Esophagus muscularis mucosa (tissue), 4 donors: Measurements from ENCODE around the gene NCOA3. TPM values are rescaled to one million over a fixed set of nuclear protein-coding genes. Genes with fewer than 3 reads are reported as not detected.

Source experiments
- DNase-seq: peaks from one replicate; pipeline ENCODE4 v3.0.0-alpha.2; 2017; ENCODE audit errors: extremely low spot score
- H3K27ac ChIP-seq, 4 donors: fragments of 200-600 bp; sonication (generic); replicated peaks in 1 of 4; 1 replicate in 3 of 4; 2 replicates in 1 of 4; pipeline ENCODE4 v1.5.1; 2016 to 2019; ENCODE audit warnings: mild to moderate bottlenecking in 1 of 4
- H3K27me3 ChIP-seq, 4 donors: fragments of 200-600 bp; sonication (generic); one replicate each; pipeline versions ENCODE4 v1.5.1 to v1.6.0; 2016 to 2019
- H3K36me3 ChIP-seq, 4 donors: fragments of 200-600 bp; sonication (generic); one replicate each; pipeline ENCODE4 v1.5.1; 2016 to 2019
- H3K4me1 ChIP-seq, 4 donors: fragments of 200-600 bp; sonication (generic); one replicate each; pipeline ENCODE4 v1.5.1; 2016 to 2019
- H3K4me3 ChIP-seq, 4 donors: fragments of 200-600 bp; sonication (generic); 1 replicate in 2 of 4; 2 replicates in 2 of 4; pipeline ENCODE4 v1.5.1; 2016 to 2019; ENCODE audit warnings: mild to moderate bottlenecking in 4 of 4, moderate library complexity in 1 of 4
- H3K9me3 ChIP-seq, 4 donors: fragments of 200-600 bp; sonication (generic); 1 replicate in 3 of 4; 2 replicates in 1 of 4; pipeline ENCODE4 v1.5.1; 2016 to 2019
- EP300 ChIP-seq: sonication (generic); formaldehyde crosslinking; IDR thresholded peaks from one replicate; pipeline ENCODE4 v1.6.1; 2017; ENCODE audit warnings: antibody characterized with exemption
- POLR2A ChIP-seq: fragments of 450-650 bp; IDR thresholded peaks from one replicate; pipeline ENCODE4 v1.6.1; 2017; ENCODE audit warnings: antibody characterized with exemption, moderate library complexity, mild to moderate bottlenecking, low read depth
- POLR2AphosphoS5 ChIP-seq, 2 donors: sonication (generic); formaldehyde crosslinking; IDR thresholded peaks; one replicate each; pipeline ENCODE4 v1.6.1; 2017; ENCODE audit warnings: antibody characterized with exemption in 2 of 2
- WGBS: methylation state at CpG from one replicate; pipeline ENCODE4 v1.1.5; 2018; 5-methylcytosine and 5-hydroxymethylcytosine counted together
- intact Hi-C: fragments of 100-400 bp; cut with DNase I; formaldehyde crosslinking; loops from one replicate; pipeline ENCODE4 v1.15.1; 2023
- total RNA-seq, 4 donors: library from RNA; depleted of rRNA; stranded (reverse); fragments of >200 nt; gene quantifications; one replicate each; pipeline versions ENCODE4 v1.1.0 to v1.2.1, GENCODE V29; 2016
- TF ChIP-seq, protein P1 (sequence below), 3 experiments: fragments of 200-600 bp in 2 of 3; fragments of 450-650 bp in 1 of 3; sonication (generic) in 2 of 3; IDR thresholded peaks; one replicate each; pipeline ENCODE4 v1.5.1; 2017 to 2019; ENCODE audit warnings: antibody characterized with exemption in 3 of 3, mild to moderate bottlenecking in 2 of 3, moderate library complexity in 1 of 3

Gene NCOA3
- total RNA-seq, 4 donors from 2014 or later = 25.7 to 51.4 (median 35.8) TPM

DNA sequence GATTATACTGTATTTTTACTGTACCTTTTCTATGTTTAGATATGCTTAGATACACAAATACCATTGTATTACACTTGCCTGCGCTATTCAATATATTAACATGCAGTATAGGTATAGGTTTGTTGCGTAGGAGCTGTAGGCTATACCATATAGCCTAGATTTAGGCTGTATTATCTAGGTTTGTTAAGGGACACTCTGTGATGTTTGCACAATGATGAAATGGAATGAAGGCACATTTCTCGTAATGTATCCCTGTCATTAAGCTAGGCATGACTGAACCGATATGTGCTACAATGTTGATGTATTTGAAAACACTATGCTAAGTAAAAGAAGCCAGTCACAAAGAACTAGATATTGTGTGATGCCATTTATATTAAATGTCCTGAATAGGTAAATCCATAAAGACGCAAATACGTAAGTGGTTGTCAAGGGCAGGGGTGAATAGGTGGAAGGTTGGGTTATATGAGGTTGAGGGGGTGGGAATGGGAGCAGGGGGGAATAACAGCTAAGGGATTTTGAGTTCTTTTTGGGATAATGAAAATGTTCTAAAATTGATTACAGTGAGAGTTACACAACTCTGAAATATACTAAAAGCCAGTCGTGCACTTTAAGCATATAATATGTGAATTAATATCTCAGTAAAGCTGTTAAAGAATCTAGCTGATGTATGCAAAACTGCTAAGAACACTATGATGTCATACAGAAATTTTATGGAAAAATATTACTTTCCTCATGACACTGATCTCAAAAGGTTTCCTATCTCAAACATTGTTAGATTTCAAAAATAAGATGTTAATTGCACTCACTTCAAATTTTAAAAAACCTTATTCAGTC lies 97.4 kb downstream of the NCOA3 start:
- DNase-seq = no peak
- Histone ChIP-seq H3K4me1 (peaks cover 11 to 15% (median 13%) of the 10 kb centered on the region in 4 donors), H3K27ac (no peak overlapping the region), H3K27me3 (no peaks in the 10 kb centered on the region), H3K36me3 (no peaks in the 10 kb centered on the region), H3K9me3 (no peaks in the 10 kb centered on the region), H3K4me3 (no peak overlapping the region)
- intact Hi-C loops = no loop called here
- TF ChIP-seq POLR2A (no peak), POLR2AphosphoS5 (IDR thresholded peaks at IDR 0.05) (no peak), EP300 (no peak)
- 92% methylated on average over 7 of the region's 7 CpGs for WGBS

DNA sequence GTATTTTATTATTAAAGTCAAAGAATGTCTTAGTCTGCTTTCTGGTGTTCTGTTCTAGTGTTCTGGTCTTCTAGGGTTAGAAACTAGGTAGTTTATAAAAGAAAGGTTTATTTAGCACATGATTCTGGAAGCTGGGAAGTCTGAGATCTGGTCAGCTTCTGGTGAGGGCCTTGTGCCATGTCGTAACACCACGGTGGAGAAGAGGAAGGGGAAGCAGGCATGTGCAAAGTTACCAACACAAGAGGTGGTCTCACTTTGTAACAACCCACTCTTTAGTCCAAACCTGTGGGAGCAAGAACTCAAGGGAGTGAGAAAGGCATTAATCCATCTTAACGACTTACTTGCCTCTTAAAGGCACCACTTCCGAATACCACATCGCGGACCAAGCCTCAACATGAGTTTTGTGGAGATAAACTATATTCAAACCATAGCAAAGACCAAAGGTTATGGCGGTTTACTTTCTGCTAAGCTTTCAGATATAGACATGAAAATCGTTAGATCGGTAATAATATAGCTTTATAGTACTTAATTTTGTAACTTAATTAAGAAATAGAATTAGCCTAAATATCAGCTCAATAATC lies 99.4 kb downstream of the NCOA3 start:
- Histone ChIP-seq H3K4me3 (no peak overlapping the region), H3K9me3 (no peaks in the 10 kb centered on the region), H3K27ac (no peak overlapping the region), H3K36me3 (no peaks in the 10 kb centered on the region), H3K27me3 (no peaks in the 10 kb centered on the region), H3K4me1 (peaks cover 11 to 15% (median 13%) of the 10 kb centered on the region in 4 donors)
- WGBS = 89% methylated on average over 9 of the region's 9 CpGs
- TF ChIP-seq POLR2AphosphoS5 (IDR thresholded peaks at IDR 0.05) (no peak), POLR2A (no peak), EP300 (no peak)
- TF ChIP-seq, protein P1, sequence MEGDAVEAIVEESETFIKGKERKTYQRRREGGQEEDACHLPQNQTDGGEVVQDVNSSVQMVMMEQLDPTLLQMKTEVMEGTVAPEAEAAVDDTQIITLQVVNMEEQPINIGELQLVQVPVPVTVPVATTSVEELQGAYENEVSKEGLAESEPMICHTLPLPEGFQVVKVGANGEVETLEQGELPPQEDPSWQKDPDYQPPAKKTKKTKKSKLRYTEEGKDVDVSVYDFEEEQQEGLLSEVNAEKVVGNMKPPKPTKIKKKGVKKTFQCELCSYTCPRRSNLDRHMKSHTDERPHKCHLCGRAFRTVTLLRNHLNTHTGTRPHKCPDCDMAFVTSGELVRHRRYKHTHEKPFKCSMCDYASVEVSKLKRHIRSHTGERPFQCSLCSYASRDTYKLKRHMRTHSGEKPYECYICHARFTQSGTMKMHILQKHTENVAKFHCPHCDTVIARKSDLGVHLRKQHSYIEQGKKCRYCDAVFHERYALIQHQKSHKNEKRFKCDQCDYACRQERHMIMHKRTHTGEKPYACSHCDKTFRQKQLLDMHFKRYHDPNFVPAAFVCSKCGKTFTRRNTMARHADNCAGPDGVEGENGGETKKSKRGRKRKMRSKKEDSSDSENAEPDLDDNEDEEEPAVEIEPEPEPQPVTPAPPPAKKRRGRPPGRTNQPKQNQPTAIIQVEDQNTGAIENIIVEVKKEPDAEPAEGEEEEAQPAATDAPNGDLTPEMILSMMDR (IDR thresholded peaks at IDR 0.05) = no peak
- intact Hi-C loops = no loop called here
- no peak for DNase-seq

DNA sequence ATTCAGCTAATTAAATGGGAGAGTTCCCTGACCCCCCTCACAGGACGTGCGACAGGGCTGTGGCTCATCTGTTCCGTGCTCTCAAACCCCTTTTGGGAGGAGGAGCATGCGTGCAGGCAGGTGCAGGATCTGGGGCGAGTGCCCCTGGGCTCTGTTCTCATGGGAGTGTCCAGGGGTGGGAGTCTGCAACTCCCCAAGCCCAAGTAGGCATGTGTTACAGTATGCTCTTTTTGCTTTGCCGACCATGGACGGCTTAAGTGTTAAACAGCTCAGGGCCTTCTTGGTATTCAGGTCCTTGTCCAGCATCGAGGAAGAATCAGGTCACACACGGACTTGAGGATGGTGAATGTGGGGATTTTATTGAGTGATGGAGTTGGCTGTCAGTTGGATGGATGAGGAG lies 101.6 kb downstream of the NCOA3 start:
- Histone ChIP-seq H3K9me3 (no peaks in the 10 kb centered on the region), H3K27ac (no peak overlapping the region), H3K4me1 (peaks cover 14 to 18% (median 16%) of the 10 kb centered on the region in 4 donors), H3K4me3 (no peak overlapping the region), H3K27me3 (no peaks in the 10 kb centered on the region), H3K36me3 (no peaks in the 10 kb centered on the region)
- WGBS = 98% methylated on average over 9 of the region's 9 CpGs
- TF ChIP-seq, protein P1 (IDR thresholded peaks at IDR 0.05) = no peak
- TF ChIP-seq POLR2A (no peak), POLR2AphosphoS5 (IDR thresholded peaks at IDR 0.05) (no peak), EP300 (no peak)
- DNase-seq = no peak
- intact Hi-C loops = no loop called here

DNA sequence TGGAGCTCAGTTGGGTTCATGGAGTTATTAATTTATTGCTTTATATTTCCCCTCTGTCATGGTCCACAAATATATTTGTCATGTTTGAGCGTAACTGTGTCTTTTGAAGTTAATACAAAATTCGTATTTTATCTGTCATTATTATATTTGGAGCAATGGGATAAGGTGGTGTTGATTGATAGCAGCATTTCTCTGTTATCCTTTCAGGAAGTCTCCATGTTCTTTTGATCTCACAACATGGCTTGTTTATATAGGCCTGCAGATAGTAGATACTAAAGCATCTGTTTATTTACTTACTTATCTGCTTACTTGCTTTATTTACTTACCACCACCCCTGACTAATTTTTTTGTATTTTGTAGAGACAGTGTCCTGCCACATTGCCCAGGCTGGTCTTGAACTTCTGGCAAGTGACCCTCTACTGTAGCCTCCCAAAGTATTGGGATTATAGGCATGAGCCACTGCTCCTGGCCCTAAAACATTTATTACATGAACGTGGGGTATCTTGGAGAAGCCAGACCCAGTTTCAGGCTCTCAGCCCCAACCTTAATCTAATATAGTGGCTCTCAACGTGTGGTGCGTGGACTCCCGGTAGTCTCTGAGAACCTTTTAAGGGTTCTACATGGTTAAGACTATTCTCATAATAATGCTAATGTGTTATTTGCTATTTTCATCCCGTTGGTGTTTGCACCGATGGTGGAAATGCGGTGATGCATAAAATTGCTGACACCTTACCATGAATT lies 104.2 kb downstream of the NCOA3 start:
- DNase-seq = no peak
- intact Hi-C loops = no loop called here
- Histone ChIP-seq H3K4me3 (no peak overlapping the region), H3K9me3 (no peaks in the 10 kb centered on the region), H3K4me1 (peaks cover 23 to 29% (median 24%) of the 10 kb centered on the region in 4 donors), H3K27ac (no peak overlapping the region), H3K36me3 (no peaks in the 10 kb centered on the region), H3K27me3 (no peaks in the 10 kb centered on the region)
- WGBS = 89% methylated on average over 9 of the region's 9 CpGs
- TF ChIP-seq POLR2A (no peak), POLR2AphosphoS5 (IDR thresholded peaks at IDR 0.05) (no peak), EP300 (no peak)
- TF ChIP-seq, protein P1 (IDR thresholded peaks at IDR 0.05) = no peak
